ENCODE results near the gene ERBB2.

Gene ERBB2

DNA sequence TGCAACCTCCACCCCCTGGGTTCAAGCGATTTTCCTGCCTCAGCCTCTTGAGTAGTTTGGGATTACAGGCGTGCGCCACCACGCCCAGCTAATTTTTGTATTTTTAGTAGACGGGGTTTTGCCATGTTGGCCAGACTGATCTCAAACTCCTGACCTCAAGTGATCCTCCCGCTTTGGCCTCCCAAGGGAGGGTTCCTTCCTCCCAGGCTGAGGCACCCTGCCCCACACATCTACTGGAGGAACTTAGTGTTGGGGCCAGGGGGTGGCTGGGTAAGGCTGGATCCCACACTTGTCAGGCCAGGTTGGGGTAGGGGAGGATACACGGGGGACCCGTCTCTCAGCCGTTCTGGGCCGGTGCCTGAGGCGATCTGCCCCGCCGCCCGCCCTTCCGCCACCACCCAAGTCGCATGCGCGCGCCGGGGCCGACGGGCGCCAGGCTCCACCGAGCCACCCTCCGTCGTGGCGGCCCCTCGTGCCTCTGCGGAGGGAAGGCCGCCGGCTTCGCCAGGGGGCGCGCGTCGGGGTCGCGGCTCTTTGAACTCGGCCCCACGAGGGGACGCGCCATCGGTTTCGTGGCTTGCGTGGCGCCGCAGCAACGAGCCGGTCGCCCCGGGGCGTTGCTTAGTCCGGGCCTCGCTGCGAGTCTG lies 53.8 kb downstream of the ERBB2 start:
- Histone ChIP-seq H3K27ac (peak overlapping the region; percentile 98), H3K4me2 (peak overlapping the region; percentile 89), H3K4me1 (ENCODE audit: low read depth, poor library complexity, severe bottlenecking) (peaks cover 59% of the 10 kb centered on the region), H3K79me2 (ENCODE audit: insufficient read depth, low read depth) (peaks cover 6% of the 10 kb centered on the region; the same call in 1 of the 2 replicates), H3K4me3 (IDR thresholded peaks at IDR 0.05; ENCODE audit: insufficient read depth, low read depth, low read length) (no peak overlapping the region), H2AFZ (ENCODE audit: low read depth) (peak overlapping the region; percentile 28; the same call in 1 of the 2 replicates), H3K27me3 (ENCODE audit: insufficient read depth, low read depth) (no peaks in the 10 kb centered on the region), H4K20me1 (ENCODE audit: insufficient read depth) (no peaks in the 10 kb centered on the region), H3K9ac (peak overlapping the region; percentile 91), H3K36me3 (ENCODE audit: insufficient read depth) (no peaks in the 10 kb centered on the region)
- TF ChIP-seq, protein P1, sequence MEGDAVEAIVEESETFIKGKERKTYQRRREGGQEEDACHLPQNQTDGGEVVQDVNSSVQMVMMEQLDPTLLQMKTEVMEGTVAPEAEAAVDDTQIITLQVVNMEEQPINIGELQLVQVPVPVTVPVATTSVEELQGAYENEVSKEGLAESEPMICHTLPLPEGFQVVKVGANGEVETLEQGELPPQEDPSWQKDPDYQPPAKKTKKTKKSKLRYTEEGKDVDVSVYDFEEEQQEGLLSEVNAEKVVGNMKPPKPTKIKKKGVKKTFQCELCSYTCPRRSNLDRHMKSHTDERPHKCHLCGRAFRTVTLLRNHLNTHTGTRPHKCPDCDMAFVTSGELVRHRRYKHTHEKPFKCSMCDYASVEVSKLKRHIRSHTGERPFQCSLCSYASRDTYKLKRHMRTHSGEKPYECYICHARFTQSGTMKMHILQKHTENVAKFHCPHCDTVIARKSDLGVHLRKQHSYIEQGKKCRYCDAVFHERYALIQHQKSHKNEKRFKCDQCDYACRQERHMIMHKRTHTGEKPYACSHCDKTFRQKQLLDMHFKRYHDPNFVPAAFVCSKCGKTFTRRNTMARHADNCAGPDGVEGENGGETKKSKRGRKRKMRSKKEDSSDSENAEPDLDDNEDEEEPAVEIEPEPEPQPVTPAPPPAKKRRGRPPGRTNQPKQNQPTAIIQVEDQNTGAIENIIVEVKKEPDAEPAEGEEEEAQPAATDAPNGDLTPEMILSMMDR (conservative IDR thresholded peaks at IDR 0.05; ENCODE audit: low read depth, low read length) = no peak; the same call in 1 of the 2 replicates

DNA sequence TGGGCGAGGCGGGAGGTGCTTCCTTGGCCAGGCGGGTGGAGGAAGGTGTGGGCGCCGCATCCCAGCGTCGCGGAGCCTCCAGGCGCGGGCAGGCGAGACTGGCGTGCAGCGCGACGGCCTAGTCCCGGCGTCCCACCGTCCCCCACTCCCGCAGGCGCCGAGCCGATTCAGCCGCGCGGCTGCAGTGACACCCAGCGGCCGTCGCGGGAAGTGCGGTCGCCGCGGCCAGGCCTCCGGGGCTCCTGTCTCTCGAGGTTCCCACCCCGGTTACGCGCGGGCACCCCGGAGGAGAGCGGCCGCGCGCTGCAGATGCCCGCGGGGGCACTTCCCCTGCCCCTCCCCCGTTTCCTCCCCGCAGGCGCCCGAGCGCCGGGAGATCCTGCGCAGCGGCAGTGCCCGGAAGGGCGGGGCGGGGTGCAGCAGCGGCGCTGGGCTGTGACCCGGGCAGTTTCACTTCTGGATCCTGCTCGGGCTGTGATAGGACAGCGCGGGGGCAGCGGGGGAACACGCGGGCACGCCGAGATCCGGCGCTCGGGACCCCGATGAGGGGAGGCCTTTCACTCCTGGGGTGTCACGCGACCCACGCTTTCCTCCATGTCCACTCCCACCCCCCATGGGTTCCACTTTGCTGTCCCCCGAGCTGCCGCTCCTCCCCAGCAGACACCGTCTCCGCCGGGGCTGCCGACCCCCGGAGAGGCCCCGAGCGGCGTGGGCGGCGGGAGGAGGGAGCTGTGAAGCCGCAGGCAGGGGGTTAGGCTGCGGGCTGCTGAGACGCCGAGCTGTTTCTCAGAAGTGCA lies 54.5 kb downstream of the ERBB2 start:
- peaks cover 6% of the 10 kb centered on the region; the same call in 1 of the 2 replicates for H3K79me2 ChIP-seq (ENCODE audit: insufficient read depth, low read depth)
- H3K4me1 ChIP-seq (ENCODE audit: low read depth, poor library complexity, severe bottlenecking) = peaks cover 66% of the 10 kb centered on the region
- peak overlapping the region; percentile 99 for H3K4me2 ChIP-seq
- H2AFZ ChIP-seq (ENCODE audit: low read depth) = peak overlapping the region; percentile 28; the same call in 1 of the 2 replicates
- peak overlapping the region; percentile 98 for H3K27ac ChIP-seq
- TF ChIP-seq, protein P1 (conservative IDR thresholded peaks at IDR 0.05; ENCODE audit: low read depth, low read length) = peak; percentile 63
- no peaks in the 10 kb centered on the region for H3K27me3 ChIP-seq (ENCODE audit: insufficient read depth, low read depth)
- no peaks in the 10 kb centered on the region for H4K20me1 ChIP-seq (ENCODE audit: insufficient read depth)
- no peak overlapping the region for H3K4me3 ChIP-seq (IDR thresholded peaks at IDR 0.05; ENCODE audit: insufficient read depth, low read depth, low read length)
- no peaks in the 10 kb centered on the region for H3K36me3 ChIP-seq (ENCODE audit: insufficient read depth)
- H3K9ac ChIP-seq = peak overlapping the region; percentile 91

DNA sequence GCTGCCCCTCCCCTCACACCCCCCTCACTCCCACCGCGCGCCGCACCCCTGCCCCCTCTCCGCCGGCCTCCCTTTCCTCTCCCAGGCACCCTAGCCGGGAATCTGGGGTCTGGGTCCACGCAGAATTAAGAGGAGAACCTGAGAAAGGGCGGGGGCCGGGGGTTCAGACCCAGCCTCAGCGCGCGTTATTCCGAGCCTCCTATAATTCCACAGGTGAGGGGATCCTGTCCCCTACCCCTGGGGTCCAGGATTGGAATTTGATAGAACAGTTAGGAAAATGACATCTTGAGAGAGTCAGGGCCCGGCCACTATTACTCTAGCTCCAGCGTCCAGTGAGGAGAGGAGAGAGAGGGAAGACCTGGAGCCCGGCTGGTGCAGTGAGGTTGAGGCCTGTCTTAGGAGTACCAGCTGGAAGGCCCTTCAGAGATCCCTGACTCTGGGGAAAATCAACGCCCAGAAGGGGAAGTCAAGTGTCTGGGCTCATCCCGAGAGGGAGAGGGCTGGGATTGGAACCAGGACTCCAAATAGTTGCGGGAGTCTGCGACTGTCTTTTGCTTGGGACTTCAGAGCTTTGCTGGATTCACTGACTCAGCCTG lies 55.2 kb downstream of the ERBB2 start:
- Histone ChIP-seq H3K4me2 (peak overlapping the region; percentile 99), H2AFZ (ENCODE audit: low read depth) (no peak overlapping the region), H3K4me3 (IDR thresholded peaks at IDR 0.05; ENCODE audit: insufficient read depth, low read depth, low read length) (no peak overlapping the region), H3K79me2 (ENCODE audit: insufficient read depth, low read depth) (peaks cover 6% of the 10 kb centered on the region; the same call in 1 of the 2 replicates), H3K27ac (peak overlapping the region; percentile 98), H3K36me3 (ENCODE audit: insufficient read depth) (no peaks in the 10 kb centered on the region), H4K20me1 (ENCODE audit: insufficient read depth) (no peaks in the 10 kb centered on the region), H3K4me1 (ENCODE audit: low read depth, poor library complexity, severe bottlenecking) (peaks cover 73% of the 10 kb centered on the region), H3K27me3 (ENCODE audit: insufficient read depth, low read depth) (no peaks in the 10 kb centered on the region), H3K9ac (peak overlapping the region; percentile 91)
- TF ChIP-seq, protein P1 (conservative IDR thresholded peaks at IDR 0.05; ENCODE audit: low read depth, low read length) = no peak

DNA sequence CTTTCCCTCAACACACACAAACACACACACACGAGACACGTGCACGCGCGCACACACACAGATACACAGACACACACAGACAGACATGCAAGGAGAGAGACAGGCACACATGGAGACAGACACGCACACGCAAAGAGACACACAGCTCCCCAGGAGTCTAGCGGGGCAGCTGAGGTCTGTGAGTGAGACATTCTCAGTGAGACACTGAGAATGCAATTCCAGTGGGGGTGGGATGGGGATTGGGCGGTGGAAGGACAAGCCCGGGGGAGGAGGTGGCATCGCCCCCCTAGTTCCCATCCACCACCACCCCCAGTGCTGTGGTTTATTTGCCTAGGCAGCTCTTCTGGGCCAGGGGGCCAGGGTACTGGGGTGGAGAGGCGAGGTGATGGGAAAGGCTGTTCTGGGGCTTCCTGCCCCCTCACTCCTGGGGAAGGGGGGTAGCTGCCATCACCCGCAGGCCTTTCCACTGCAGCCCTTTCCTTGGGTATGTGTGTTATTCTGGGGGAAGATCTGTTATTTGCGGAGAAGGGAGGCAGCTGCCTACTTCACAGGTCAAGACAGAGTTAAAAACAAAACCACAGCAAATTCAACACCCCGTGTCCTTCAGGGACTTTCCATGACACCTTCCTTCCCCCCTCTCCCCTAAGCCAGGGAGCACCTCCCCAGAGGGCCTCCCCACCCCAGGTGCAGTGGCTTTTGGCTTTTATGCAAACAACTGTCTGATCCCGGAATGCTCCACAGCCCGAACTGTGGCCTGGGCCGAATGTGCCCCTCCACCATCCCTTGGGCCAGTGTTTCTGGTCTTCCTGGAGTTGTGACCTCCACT lies 55.9 kb downstream of the ERBB2 start:
- no peaks in the 10 kb centered on the region for H3K27me3 ChIP-seq (ENCODE audit: insufficient read depth, low read depth)
- peak overlapping the region; percentile 98 for H3K27ac ChIP-seq
- H3K9ac ChIP-seq = peak overlapping the region; percentile 91
- H3K4me3 ChIP-seq (IDR thresholded peaks at IDR 0.05; ENCODE audit: insufficient read depth, low read depth, low read length) = no peak overlapping the region
- H4K20me1 ChIP-seq (ENCODE audit: insufficient read depth) = no peaks in the 10 kb centered on the region
- peak overlapping the region; percentile 99 for H3K4me2 ChIP-seq
- TF ChIP-seq, protein P1 (conservative IDR thresholded peaks at IDR 0.05; ENCODE audit: low read depth, low read length) = no peak; the same call in 1 of the 2 replicates
- no peak overlapping the region for H2AFZ ChIP-seq (ENCODE audit: low read depth)
- H3K4me1 ChIP-seq (ENCODE audit: low read depth, poor library complexity, severe bottlenecking) = peaks cover 80% of the 10 kb centered on the region
- H3K79me2 ChIP-seq (ENCODE audit: insufficient read depth, low read depth) = peaks cover 11% of the 10 kb centered on the region; the same call in 1 of the 2 replicates
- H3K36me3 ChIP-seq (ENCODE audit: insufficient read depth) = no peaks in the 10 kb centered on the region
